ENCODE data around the gene ELFN2. TPM values are rescaled to one million over a fixed set of nuclear protein-coding genes. Genes with fewer than 3 reads are reported as not detected.

Gene ELFN2
- total RNA-seq, 1 experiment from 2014 or later, result 30.8 TPM

DNA sequence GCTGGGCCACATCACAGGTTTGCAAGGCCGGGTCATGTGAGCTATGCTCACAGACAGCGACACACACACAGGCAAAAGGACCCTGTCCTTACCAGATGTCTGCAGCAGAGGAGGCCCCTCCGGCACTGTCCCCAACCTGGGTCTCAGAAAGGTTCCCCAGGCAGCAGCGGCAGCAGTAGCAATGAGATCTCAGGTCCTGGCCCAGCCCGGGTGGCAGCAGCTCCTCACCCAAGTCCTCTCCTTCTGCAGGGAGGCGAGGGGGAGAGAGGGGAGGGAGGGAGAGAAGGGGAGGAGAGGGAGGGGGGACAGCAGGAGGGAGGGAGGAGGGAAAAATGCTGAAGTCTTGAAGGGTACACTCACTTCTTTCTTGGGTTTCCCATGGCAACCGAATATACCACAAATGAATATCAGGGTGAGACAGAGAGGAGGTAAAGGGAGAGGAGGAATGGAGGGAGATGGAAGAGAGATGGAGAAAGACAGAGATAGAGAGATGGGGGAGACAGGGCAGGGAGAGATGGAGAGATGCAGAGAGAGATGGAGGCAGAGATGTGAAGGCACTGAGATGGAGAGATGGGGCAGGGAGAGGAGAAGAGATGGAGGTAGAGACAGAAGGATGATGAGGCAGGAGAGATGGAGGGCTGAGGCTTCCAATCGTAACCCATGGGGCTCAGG is 9.5 kb downstream of the ELFN2 start:
- no peaks in the 10 kb centered on the region for H3K36me3 ChIP-seq (ENCODE audit: low read depth)
- no TSS peak for BruUV-seq (replicated peaks)
- ChIA-PET POLR2A (ENCODE audit: unreplicated experiment) (no interaction called here), CTCF (interaction anchor here (0.6 kb wide), 2 partner anchors 86 to 90 kb away, joined by 3 read pairs; no protein-coding TSS in a partner anchor)
- DNase-seq, result no peak
- no peak for TF ChIP-seq EZH2 (IDR thresholded peaks at IDR 0.05; ENCODE audit: low read depth)
- TF ChIP-seq, protein P1, sequence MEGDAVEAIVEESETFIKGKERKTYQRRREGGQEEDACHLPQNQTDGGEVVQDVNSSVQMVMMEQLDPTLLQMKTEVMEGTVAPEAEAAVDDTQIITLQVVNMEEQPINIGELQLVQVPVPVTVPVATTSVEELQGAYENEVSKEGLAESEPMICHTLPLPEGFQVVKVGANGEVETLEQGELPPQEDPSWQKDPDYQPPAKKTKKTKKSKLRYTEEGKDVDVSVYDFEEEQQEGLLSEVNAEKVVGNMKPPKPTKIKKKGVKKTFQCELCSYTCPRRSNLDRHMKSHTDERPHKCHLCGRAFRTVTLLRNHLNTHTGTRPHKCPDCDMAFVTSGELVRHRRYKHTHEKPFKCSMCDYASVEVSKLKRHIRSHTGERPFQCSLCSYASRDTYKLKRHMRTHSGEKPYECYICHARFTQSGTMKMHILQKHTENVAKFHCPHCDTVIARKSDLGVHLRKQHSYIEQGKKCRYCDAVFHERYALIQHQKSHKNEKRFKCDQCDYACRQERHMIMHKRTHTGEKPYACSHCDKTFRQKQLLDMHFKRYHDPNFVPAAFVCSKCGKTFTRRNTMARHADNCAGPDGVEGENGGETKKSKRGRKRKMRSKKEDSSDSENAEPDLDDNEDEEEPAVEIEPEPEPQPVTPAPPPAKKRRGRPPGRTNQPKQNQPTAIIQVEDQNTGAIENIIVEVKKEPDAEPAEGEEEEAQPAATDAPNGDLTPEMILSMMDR (conservative IDR thresholded peaks at IDR 0.05), result no peak
- no peak overlapping the region for H3K4me3 ChIP-seq
- no peak overlapping the region for H3K4me2 ChIP-seq
- H3K27me3 ChIP-seq (ENCODE audit: insufficient read depth, low read depth), result no peaks in the 10 kb centered on the region
- no peak overlapping the region for H2AFZ ChIP-seq
- peaks cover 37% of the 10 kb centered on the region for H3K4me1 ChIP-seq (replicated peaks; ENCODE audit: insufficient read depth)
- H3K79me2 ChIP-seq (ENCODE audit: low read depth), result peaks cover 51% of the 10 kb centered on the region
- H4K20me1 ChIP-seq (ENCODE audit: insufficient read depth), result no peaks in the 10 kb centered on the region; the same call in 1 of the 2 replicates
- H3K27ac ChIP-seq, result no peak overlapping the region
- no peaks in the 10 kb centered on the region for H3K9me3 ChIP-seq (ENCODE audit: insufficient read depth, low read depth)
- intact Hi-C loops (cut with micrococcal nuclease; ENCODE audit: unreplicated experiment), result no loop called here
- peaks cover 37% of the 10 kb centered on the region for H3F3A ChIP-seq (ENCODE audit: insufficient read depth, low read depth)
- no peaks in the 10 kb centered on the region for H3K9me2 ChIP-seq (ENCODE audit: insufficient read depth)

DNA sequence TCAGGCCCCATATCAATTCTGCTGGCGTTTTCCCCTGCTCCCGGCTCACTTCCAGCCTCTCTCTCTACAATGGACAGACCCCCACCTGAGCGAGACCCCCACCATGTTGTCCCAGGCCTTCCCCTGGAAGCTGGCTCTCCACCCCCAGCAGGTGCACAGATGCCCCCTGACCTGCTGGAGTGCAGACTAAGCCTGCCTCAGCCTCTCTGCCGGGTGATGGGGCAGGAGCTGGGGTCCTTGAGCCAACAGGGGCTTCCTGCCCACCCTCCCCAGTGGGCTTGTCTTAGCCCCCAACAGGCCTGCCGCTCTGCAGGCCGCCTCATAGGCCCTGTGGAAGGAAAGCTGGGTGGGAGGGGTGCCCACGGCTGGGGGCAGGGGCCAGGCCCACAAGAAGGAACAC is 10.0 kb downstream of the ELFN2 start:
- no peak overlapping the region for H3K4me3 ChIP-seq
- intact Hi-C loops (cut with micrococcal nuclease; ENCODE audit: unreplicated experiment), result no loop called here
- peaks cover 52% of the 10 kb centered on the region for H3K79me2 ChIP-seq (ENCODE audit: low read depth)
- no peaks in the 10 kb centered on the region for H3K9me2 ChIP-seq (ENCODE audit: insufficient read depth)
- H3K4me1 ChIP-seq (replicated peaks; ENCODE audit: insufficient read depth), result peaks cover 43% of the 10 kb centered on the region
- TF ChIP-seq, protein P1 (conservative IDR thresholded peaks at IDR 0.05), result no peak
- no peak for TF ChIP-seq EZH2 (IDR thresholded peaks at IDR 0.05; ENCODE audit: low read depth)
- H3K27me3 ChIP-seq (ENCODE audit: insufficient read depth, low read depth), result no peaks in the 10 kb centered on the region
- no peak for DNase-seq
- CTCF ChIA-PET, result interaction anchor here (0.6 kb wide), 1 partner anchor 86 kb away, joined by 3 read pairs; no protein-coding TSS in a partner anchor
- H2AFZ ChIP-seq, result no peak overlapping the region
- no peak overlapping the region for H3K4me2 ChIP-seq
- H3K9me3 ChIP-seq (ENCODE audit: insufficient read depth, low read depth), result no peaks in the 10 kb centered on the region
- H3K27ac ChIP-seq, result no peak overlapping the region
- POLR2A ChIA-PET (ENCODE audit: unreplicated experiment), result no interaction called here
- peaks cover 41% of the 10 kb centered on the region for H3F3A ChIP-seq (ENCODE audit: insufficient read depth, low read depth)
- BruUV-seq (replicated peaks), result no TSS peak
- H3K36me3 ChIP-seq (ENCODE audit: low read depth), result no peaks in the 10 kb centered on the region
- H4K20me1 ChIP-seq (ENCODE audit: insufficient read depth), result no peaks in the 10 kb centered on the region; the same call in 1 of the 2 replicates

DNA sequence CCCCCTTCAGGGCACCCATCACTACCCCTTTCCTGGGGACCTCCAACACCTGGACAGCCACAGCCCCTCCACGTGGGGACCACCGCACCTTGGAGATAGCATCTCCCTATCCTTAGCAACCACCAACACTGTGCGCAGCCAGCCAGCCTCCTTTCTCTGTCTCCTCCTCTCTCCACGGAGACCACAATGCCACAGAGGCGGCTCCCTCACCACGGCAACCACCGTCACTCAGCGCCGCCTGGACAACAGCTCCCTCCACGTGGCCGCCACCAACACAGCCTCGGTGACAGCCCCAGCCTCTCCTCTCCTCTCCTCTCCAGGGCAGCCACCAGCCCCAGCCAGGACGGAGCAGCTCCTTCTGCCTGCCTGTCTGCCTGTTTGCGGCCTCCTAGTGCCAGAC is 10.5 kb downstream of the ELFN2 start:
- intact Hi-C loops (cut with micrococcal nuclease; ENCODE audit: unreplicated experiment), result no loop called here
- POLR2A ChIA-PET (ENCODE audit: unreplicated experiment), result no interaction called here
- H3K4me1 ChIP-seq (replicated peaks; ENCODE audit: insufficient read depth), result peaks cover 47% of the 10 kb centered on the region
- peaks cover 56% of the 10 kb centered on the region for H3K79me2 ChIP-seq (ENCODE audit: low read depth)
- no peaks in the 10 kb centered on the region for H3K36me3 ChIP-seq (ENCODE audit: low read depth)
- H3K27me3 ChIP-seq (ENCODE audit: insufficient read depth, low read depth), result no peaks in the 10 kb centered on the region
- H3K4me3 ChIP-seq, result no peak overlapping the region
- no peak overlapping the region for H2AFZ ChIP-seq
- H3K9me2 ChIP-seq (ENCODE audit: insufficient read depth), result no peaks in the 10 kb centered on the region
- no peak overlapping the region for H3K4me2 ChIP-seq
- no peaks in the 10 kb centered on the region; the same call in 1 of the 2 replicates for H4K20me1 ChIP-seq (ENCODE audit: insufficient read depth)
- H3F3A ChIP-seq (ENCODE audit: insufficient read depth, low read depth), result peaks cover 42% of the 10 kb centered on the region
- DNase-seq, result peak in 1 of 2 experiments; percentile 35
- no peak overlapping the region for H3K27ac ChIP-seq
- BruUV-seq (replicated peaks), result no TSS peak
- no peaks in the 10 kb centered on the region for H3K9me3 ChIP-seq (ENCODE audit: insufficient read depth, low read depth)
- CTCF ChIA-PET, result no interaction called here
- TF ChIP-seq EZH2 (IDR thresholded peaks at IDR 0.05; ENCODE audit: low read depth), result no peak
- TF ChIP-seq, protein P1 (conservative IDR thresholded peaks at IDR 0.05), result no peak
